MV-4-11 (cell line): Measurements from ENCODE around the gene EGF.
"Not testable (repeated sequence)": the region's sequence is repeated elsewhere in the genome, so short reads cannot be mapped to it uniquely, and the experiment has no call there.

Source experiments
- DNase-seq: peaks from one replicate; lab custom pipeline; 2025; lab: John Stamatoyannopoulos, UW

The EGF gene

GRCh38 chr4:109912706-109913595 lies at the start of gene EGF:
Gene EGF, plus strand, starts transcription at chr4:109912883. Its CDS starts 453 bp downstream, at chr4:109913336.
- DNase-seq = peak; percentile 6

- DNase-seq = no peak
Measured at GRCh38 chr4:109864134-109864533, 48.5 kb upstream of the EGF start.

- DNase-seq = no peak
Measured at GRCh38 chr4:109870061-109870460, 42.6 kb upstream of the EGF start.

GRCh38 chr4:109872065-109872464 lies 40.6 kb upstream of the EGF start:
- no peak for DNase-seq

GRCh38 chr4:109872950-109873656 lies 39.6 kb upstream of the EGF start:
- DNase-seq = no peak

GRCh38 chr4:109873791-109874514 lies 38.7 kb upstream of the EGF start:
- no peak for DNase-seq

- DNase-seq = no peak
Measured at GRCh38 chr4:109875106-109875505, 37.6 kb upstream of the EGF start.

GRCh38 chr4:109875553-109875952 lies 37.1 kb upstream of the EGF start:
- not testable (repeated sequence) for DNase-seq

GRCh38 chr4:109876634-109877265 lies 35.9 kb upstream of the EGF start:
- no peak for DNase-seq

GRCh38 chr4:109877400-109877799 lies 35.3 kb upstream of the EGF start:
- DNase-seq = no peak

GRCh38 chr4:109878355-109878754 lies 34.3 kb upstream of the EGF start:
- DNase-seq = no peak

- DNase-seq = no peak
Measured at GRCh38 chr4:109879081-109879480, 33.6 kb upstream of the EGF start.

GRCh38 chr4:109879636-109880314 lies 32.9 kb upstream of the EGF start:
- no peak for DNase-seq

GRCh38 chr4:109886303-109886702 lies 26.4 kb upstream of the EGF start:
- DNase-seq = no peak

GRCh38 chr4:109887071-109887470 lies 25.6 kb upstream of the EGF start:
- no peak for DNase-seq

GRCh38 chr4:109890076-109890475 lies 22.6 kb upstream of the EGF start:
- DNase-seq = no peak

- DNase-seq = no peak
Measured at GRCh38 chr4:109902559-109903251, 10.0 kb upstream of the EGF start.

- no peak for DNase-seq
Measured at GRCh38 chr4:109908731-109909130, 4.0 kb upstream of the EGF start.

- no peak for DNase-seq
Measured at GRCh38 chr4:109910256-109910655, 2.4 kb upstream of the EGF start.

- no peak for DNase-seq
Measured at GRCh38 chr4:109913596-109914241, 1.0 kb downstream of the EGF start.
